ENCODE data around the gene SMIM20. TPM values are rescaled to one million over a fixed set of nuclear protein-coding genes. Genes with fewer than 3 reads are reported as not detected.
"Not testable (repeated sequence)": the region's sequence is repeated elsewhere in the genome, so short reads cannot be mapped to it uniquely, and the experiment has no call there.

SMIM20 gene
- total RNA-seq: 20.2 and 31.2 TPM in 2 replicates

DNA sequence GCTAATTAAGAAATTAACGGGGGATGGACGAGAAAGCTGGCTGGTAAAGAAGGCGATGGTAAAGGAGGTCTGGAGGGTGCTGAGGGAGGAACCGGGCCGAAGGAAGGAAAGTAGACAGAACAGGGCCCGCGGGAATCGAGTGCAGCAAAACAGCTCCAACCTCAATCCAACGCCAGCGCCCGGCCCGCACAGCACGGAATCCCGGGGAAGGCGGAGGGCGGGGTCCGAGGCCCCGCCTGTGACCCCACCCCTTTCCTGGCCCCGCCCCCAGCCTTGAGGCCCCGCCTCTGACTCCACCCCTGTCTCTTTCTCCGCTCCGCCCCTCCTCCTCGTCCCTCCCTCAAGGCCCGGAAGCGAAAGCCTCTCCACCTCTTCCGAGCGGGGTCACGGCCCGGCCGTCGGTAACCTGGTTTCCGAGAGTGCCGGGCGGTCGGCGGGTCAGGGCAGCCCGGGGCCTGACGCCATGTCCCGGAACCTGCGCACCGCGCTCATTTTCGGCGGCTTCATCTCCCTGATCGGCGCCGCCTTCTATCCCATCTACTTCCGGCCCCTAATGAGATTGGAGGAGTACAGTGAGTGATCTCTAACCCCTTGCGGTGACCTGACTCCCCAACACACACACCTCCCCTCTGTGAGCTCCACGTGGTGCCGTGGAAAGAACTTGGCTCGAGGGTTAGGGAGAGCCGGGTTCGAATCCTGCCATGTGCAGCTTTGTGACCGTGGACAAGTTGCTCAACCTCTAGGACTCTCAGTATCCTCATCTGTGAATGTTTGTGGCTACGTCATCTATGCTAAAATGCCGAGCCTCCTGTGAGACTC is at the start of gene SMIM20:
SMIM20 (plus strand) TSS at position 370 of the 819 bp plus-strand sequence; CDS start at position 464, 94 bp downstream.
- TF ChIP-seq, protein P1, sequence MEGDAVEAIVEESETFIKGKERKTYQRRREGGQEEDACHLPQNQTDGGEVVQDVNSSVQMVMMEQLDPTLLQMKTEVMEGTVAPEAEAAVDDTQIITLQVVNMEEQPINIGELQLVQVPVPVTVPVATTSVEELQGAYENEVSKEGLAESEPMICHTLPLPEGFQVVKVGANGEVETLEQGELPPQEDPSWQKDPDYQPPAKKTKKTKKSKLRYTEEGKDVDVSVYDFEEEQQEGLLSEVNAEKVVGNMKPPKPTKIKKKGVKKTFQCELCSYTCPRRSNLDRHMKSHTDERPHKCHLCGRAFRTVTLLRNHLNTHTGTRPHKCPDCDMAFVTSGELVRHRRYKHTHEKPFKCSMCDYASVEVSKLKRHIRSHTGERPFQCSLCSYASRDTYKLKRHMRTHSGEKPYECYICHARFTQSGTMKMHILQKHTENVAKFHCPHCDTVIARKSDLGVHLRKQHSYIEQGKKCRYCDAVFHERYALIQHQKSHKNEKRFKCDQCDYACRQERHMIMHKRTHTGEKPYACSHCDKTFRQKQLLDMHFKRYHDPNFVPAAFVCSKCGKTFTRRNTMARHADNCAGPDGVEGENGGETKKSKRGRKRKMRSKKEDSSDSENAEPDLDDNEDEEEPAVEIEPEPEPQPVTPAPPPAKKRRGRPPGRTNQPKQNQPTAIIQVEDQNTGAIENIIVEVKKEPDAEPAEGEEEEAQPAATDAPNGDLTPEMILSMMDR (conservative IDR thresholded peaks at IDR 0.05; ENCODE audit: low read depth, low read length): no peak
- DNase-seq (ENCODE audit: low read depth): peak; percentile 39
- H3K4me3 ChIP-seq (ENCODE audit: low read depth, low read length): peak within 1 kb of the TSS; percentile 87

GRCh38 chr4:25865586-25865985 is 48.4 kb upstream of the SMIM20 start:
- peak; percentile 83 for DNase-seq (ENCODE audit: low read depth)
- TF ChIP-seq, protein P1 (conservative IDR thresholded peaks at IDR 0.05; ENCODE audit: low read depth, low read length): no peak
- no peak overlapping the region for H3K4me3 ChIP-seq (ENCODE audit: low read depth, low read length)

DNA sequence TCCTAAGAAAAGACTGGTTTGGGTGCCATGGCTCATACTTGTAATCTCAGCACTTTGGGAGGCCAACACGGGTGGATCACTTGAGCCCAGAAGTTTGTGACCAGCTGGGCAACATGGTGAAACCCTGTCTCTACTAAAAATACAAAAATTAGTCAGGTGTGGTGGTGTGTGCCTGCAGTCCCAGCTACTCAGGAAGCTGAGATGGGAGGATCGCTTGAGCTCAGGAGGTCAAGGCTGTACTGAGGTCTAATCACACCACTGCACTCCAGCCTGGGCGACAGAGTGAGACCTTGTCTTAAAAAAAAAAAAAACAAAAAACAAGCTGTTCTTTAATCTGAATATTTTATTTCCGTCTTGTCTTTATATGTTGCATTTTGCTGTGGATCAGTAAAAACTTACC is 47.6 kb upstream of the SMIM20 start:
- not testable (repeated sequence) for DNase-seq (ENCODE audit: low read depth); H3K4me3 ChIP-seq (ENCODE audit: low read depth, low read length)

GRCh38 chr4:25867781-25868294 is 46.2 kb upstream of the SMIM20 start:
- no peak overlapping the region for H3K4me3 ChIP-seq (ENCODE audit: low read depth, low read length)
- DNase-seq (ENCODE audit: low read depth): no peak
- TF ChIP-seq, protein P1 (conservative IDR thresholded peaks at IDR 0.05; ENCODE audit: low read depth, low read length): no peak

DNA sequence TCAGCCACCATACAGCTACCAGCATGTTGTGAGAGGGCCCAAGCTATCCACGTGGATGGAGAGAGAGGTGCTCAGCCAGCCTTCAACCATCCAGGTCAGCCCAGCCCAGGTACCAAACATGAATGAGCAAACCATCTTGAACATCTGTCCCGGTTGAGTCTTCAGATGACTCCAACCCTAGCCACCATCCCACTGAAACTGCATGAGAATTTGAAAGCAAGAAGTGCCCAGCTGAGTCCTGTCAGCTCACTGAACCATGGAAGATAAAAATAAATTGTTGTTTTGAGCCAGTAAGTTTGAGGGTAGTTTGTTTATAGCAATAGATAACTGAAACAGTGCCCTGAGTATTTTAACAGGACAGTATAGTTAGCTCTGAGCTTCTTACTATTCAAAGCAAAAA is 43.9 kb upstream of the SMIM20 start:
- DNase-seq (ENCODE audit: low read depth): no peak
- no peak overlapping the region for H3K4me3 ChIP-seq (ENCODE audit: low read depth, low read length)
- TF ChIP-seq, protein P1 (conservative IDR thresholded peaks at IDR 0.05; ENCODE audit: low read depth, low read length): no peak

DNA sequence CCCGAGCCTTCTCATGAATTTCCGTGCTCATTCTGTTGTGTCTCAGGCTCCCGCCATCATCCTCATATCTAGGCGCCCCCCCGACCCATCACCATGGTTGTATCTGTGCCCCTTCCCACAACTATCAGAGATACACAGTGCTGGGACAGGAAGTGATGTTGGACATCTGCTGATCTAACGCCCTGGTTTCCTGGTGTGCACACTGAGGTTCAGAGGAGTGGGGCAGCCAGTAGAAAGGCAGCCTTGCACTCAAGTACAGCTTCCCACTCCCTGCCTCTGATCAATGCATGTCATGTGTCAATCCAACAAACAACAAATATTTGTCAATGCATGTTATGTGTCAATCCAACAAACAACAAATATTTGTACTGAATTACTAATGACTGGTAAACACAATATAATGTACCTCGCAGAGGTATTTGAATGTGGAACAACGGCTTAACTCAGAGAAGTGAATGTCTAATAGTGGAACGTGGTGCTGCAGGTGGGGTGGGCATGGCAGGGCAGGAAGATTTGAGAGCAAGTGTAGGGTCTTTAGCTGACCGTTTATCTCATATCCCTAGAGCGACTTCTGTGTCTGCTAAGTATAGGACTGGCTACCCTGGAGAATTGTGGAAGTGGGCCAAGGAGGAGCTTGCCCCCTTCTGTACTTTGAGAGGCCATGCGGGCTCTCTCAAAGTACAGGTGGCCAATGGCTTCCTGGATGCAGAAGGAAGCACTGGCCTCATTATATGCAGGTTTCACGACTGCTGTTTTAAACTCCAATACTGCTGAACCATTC is 41.0 kb upstream of the SMIM20 start:
- TF ChIP-seq, protein P1 (conservative IDR thresholded peaks at IDR 0.05; ENCODE audit: low read depth, low read length): no peak
- no peak overlapping the region for H3K4me3 ChIP-seq (ENCODE audit: low read depth, low read length)
- DNase-seq (ENCODE audit: low read depth): no peak

DNA sequence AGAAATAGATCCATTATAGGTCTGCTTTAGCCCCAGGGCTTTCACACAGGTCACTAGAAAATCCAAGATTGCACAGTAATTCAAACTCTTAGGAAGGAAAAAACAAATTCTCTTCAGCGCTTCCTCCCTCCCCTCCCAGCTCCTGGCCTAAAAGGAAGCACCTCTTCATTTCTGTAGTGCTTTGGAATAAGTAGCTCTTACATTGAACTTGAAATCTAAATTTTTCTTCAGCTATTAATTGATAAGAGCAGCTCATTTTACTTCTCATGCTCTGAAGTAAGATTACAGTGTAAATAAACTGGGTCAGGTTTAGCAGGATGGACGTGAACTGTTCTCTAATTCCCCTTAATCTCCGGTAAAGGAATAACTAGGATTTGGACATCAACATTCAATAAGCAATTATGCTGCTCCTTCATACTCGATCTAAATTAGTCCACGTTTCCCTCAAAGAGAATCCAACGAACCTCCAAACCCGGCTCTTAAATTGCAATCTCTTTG is 40.3 kb upstream of the SMIM20 start:
- no peak for DNase-seq (ENCODE audit: low read depth)
- TF ChIP-seq, protein P1 (conservative IDR thresholded peaks at IDR 0.05; ENCODE audit: low read depth, low read length): no peak
- no peak overlapping the region for H3K4me3 ChIP-seq (ENCODE audit: low read depth, low read length)

All from epithelial cell of proximal tubule (primary cell).